Nephron (organoid): ENCODE results near the gene TP53BP2.

ENCODE experiments used
- H3K27ac Mint-ChIP-seq, 3 experiments: 2 replicates each; pipeline ENCODE4 v1.8.0; 2020; ENCODE audit warnings: mixed read lengths in 3 of 3, mild to moderate bottlenecking in 2 of 3, moderate library complexity in 1 of 3
- H3K27me3 Mint-ChIP-seq: 2 replicates; pipeline ENCODE4 v1.8.0; 2021; ENCODE audit warnings: low read depth, mild to moderate bottlenecking, moderate library complexity, mixed read lengths
- H3K36me3 Mint-ChIP-seq: 2 replicates; pipeline ENCODE4 v1.8.0; 2020; ENCODE audit warnings: low read depth, mixed read lengths
- H3K4me1 Mint-ChIP-seq: 2 replicates; pipeline ENCODE4 v1.8.0; 2020; ENCODE audit warnings: mixed read lengths
- H3K4me3 Mint-ChIP-seq, 3 experiments: 2 replicates each; pipeline ENCODE4 v1.8.0; 2020; ENCODE audit warnings: mild to moderate bottlenecking in 3 of 3, mixed read lengths in 3 of 3, moderate library complexity in 2 of 3
- H3K9me3 Mint-ChIP-seq: 2 replicates; pipeline ENCODE4 v1.8.0; 2020; ENCODE audit warnings: mixed read lengths
- CTCF ChIP-seq, 3 experiments: fragments of 200-600 bp; sonication (generic); IDR thresholded peaks; one replicate each; pipeline ENCODE4 v1.5.0; 2021; ENCODE audit warnings: antibody characterized with exemption in 3 of 3; ENCODE audit not compliant: unreplicated experiment in 3 of 3

Gene TP53BP2

DNA sequence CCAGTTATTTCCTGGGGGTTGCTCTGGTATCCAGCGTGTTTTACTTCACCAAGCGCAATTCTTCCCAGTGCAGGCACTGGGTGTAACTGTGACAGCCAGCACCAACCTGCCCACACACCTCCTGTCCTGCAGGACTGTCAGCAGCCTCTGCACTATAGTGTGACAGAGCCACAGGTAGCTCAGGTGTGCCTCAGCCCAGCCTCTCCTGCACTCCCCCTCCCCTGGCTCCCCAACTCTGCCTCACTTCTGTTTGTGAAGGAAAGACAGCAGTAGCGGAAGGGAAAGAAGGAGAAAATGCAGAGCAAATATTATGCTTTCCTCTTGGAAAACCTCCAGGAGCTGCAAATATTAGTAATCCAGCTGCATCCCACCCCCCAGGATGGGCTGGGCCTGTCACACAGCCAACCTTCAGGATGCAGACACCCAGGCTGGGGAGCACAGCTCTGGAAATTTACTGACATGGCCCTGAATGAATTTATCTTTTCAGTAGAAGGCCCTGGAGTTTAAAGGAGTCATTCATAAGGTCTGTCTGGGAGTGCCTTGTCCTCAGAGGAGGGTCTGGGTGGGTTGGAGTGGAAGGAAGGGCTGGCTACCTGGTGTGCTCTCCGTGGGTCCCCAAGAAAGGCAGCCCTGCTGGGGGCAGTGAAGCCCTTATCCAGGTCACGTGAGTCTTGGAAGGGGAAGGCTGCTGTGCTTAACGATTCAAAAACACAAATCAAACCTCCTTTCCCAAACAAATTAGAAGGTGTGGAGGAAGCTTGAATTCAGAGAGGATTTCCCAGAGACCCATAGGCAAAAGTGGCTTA, 112.6 kb downstream of the TP53BP2 start:
- Mint-ChIP-seq H3K9me3 (no peaks in the 10 kb centered on the region), H3K4me3 (peak overlapping the region; percentile 60 to 62 (median 62)), H3K27ac (peak overlapping the region; percentile 95 to 97 (median 97)), H3K27me3 (peaks cover 10% of the 10 kb centered on the region), H3K36me3 (peaks cover 27% of the 10 kb centered on the region), H3K4me1 (peaks cover 77% of the 10 kb centered on the region)
- no peak for TF ChIP-seq CTCF (IDR thresholded peaks at IDR 0.05; ENCODE audit: unreplicated experiment in 3 of 3)

GRCh38 chr1:223731133-223731770, 114.5 kb downstream of the TP53BP2 start:
- Mint-ChIP-seq H3K9me3 (no peaks in the 10 kb centered on the region), H3K36me3 (peaks cover 40% of the 10 kb centered on the region), H3K4me3 (peak overlapping the region; percentile 51 to 68 (median 55))

DNA sequence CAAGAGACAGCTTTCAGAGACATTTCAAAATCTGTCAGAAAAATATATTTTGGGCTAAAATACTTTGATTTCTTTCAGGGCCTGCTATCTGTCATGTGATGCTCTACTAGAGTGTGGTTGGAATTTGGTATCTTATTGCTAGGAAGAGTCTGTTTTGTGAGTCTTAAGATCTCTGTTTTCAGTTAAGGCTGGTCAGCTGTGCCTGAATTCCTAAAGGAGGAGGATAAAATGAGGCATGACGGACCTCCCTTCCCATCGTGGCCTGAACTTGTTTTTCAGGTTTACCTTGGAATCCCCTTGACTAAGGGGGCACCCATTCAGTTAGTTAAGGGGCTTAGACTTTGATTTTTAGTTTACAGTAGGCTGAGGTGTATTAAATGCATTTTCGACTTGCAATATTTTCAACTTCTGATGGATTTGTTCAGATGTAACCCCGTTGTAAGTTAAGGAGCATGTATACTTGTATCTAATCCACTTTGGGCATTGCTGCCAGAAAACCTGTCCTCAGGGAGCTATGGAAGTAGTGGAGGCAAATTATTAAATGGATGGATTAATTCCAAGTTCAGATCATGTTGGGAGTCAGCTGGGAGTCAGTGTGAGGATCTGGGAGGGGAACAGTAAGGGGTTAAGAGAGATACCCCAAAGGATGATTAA, 115.1 kb downstream of the TP53BP2 start:
- TF ChIP-seq CTCF (IDR thresholded peaks at IDR 0.05; ENCODE audit: unreplicated experiment in 3 of 3), result no peak
- Mint-ChIP-seq H3K9me3 (no peaks in the 10 kb centered on the region), H3K27me3 (peaks cover 3% of the 10 kb centered on the region), H3K36me3 (peaks cover 43% of the 10 kb centered on the region), H3K4me1 (peaks cover 85% of the 10 kb centered on the region), H3K4me3 (peak overlapping the region; percentile 10 to 55 (median 30)), H3K27ac (peak overlapping the region; percentile 95 to 97 (median 97))

More at GRCh38 chr1:223731133-223731770, 114.5 kb downstream of the TP53BP2 start:
- Mint-ChIP-seq H3K4me1 (peaks cover 78% of the 10 kb centered on the region), H3K27me3 (peaks cover 6% of the 10 kb centered on the region), H3K27ac (peak overlapping the region; percentile 95 to 97 (median 97))
- no peak for TF ChIP-seq CTCF (IDR thresholded peaks at IDR 0.05; ENCODE audit: unreplicated experiment in 3 of 3)

- Mint-ChIP-seq H3K36me3 (peaks cover 47% of the 10 kb centered on the region), H3K4me1 (peaks cover 83% of the 10 kb centered on the region), H3K27me3 (peaks cover 3% of the 10 kb centered on the region), H3K9me3 (no peaks in the 10 kb centered on the region), H3K27ac (peak overlapping the region; percentile 95 to 97 (median 97)), H3K4me3 (no peak overlapping the region)
- no peak for TF ChIP-seq CTCF (IDR thresholded peaks at IDR 0.05; ENCODE audit: unreplicated experiment in 3 of 3)
These were observed 115.8 kb downstream of the TP53BP2 start for GRCh38 chr1:223729906-223730305.
